CD14-positive monocyte (primary cell): ENCODE measurements around the gene GRK5. TPM values are rescaled to one million over a fixed set of nuclear protein-coding genes. Genes with fewer than 3 reads are reported as not detected.
A peak's percentile ranks its signal among the peaks of the same experiment; 100 is the strongest.

Experiments used
- DNase-seq, 3 donors: peaks; one replicate each; pipeline ENCODE4 v3.0.0-alpha.2; 2011 to 2022
- H2AFZ ChIP-seq: 2 replicates; pipeline ENCODE4 v1.6.0; 2012; ENCODE audit warnings: mild to moderate bottlenecking, low read depth, low read length, inconsistent platforms; ENCODE audit not compliant: insufficient read depth, poor library complexity, severe bottlenecking
- H3K27ac ChIP-seq, 2 donors: 1 replicate in 1 of 2; 2 replicates in 1 of 2; pipeline ENCODE4 v1.5.1; 2012 to 2013; ENCODE audit warnings: low read length in 2 of 2, control low read depth in 1 of 2, inconsistent platforms in 1 of 2, low read depth in 1 of 2, mild to moderate bottlenecking in 1 of 2
- H3K27me3 ChIP-seq, 2 donors: one replicate each; pipeline versions ENCODE4 v1.6.0 to v1.6.1; 2011 to 2013; ENCODE audit warnings: low read length in 2 of 2; ENCODE audit not compliant: control insufficient read depth in 2 of 2, insufficient read depth in 2 of 2
- H3K36me3 ChIP-seq, 2 donors: replicated peaks in 1 of 2; 1 replicate in 1 of 2; 2 replicates in 1 of 2; pipeline versions ENCODE4 v1.5.1 to v1.6.1; 2012 to 2013; ENCODE audit warnings: low read length in 2 of 2, control low read depth in 1 of 2, inconsistent platforms in 1 of 2, mild to moderate bottlenecking in 1 of 2; ENCODE audit not compliant: insufficient read depth in 2 of 2, control insufficient read depth in 1 of 2
- H3K4me1 ChIP-seq, 2 donors: 1 replicate in 1 of 2; 2 replicates in 1 of 2; pipeline versions ENCODE4 v1.5.1 to v1.6.1; 2012 to 2013; ENCODE audit warnings: low read length in 2 of 2, control low read depth in 1 of 2, inconsistent platforms in 1 of 2, mild to moderate bottlenecking in 1 of 2, moderate library complexity in 1 of 2; ENCODE audit not compliant: insufficient read depth in 2 of 2, control insufficient read depth in 1 of 2
- H3K4me2 ChIP-seq: replicated peaks from 2 replicates; pipeline ENCODE3; 2012; ENCODE audit warnings: low read length, moderate library complexity, mild to moderate bottlenecking; ENCODE audit not compliant: poor library complexity, severe bottlenecking; ENCODE audit errors: extremely low read depth
- H3K4me3 ChIP-seq, 3 experiments: fragments of 200-600 bp in 1 of 3; sonication (generic) in 1 of 3; replicated peaks in 1 of 3; 1 replicate in 2 of 3; 2 replicates in 1 of 3; pipeline ENCODE4 v1.5.1; 2011 to 2013; ENCODE audit warnings: low read length in 3 of 3, mild to moderate bottlenecking in 3 of 3, control low read depth in 2 of 3, low read depth in 2 of 3, inconsistent platforms in 1 of 3, moderate library complexity in 1 of 3
- H3K79me2 ChIP-seq: 2 replicates; pipeline ENCODE4 v1.6.0; 2012; ENCODE audit warnings: mild to moderate bottlenecking, control low read depth, inconsistent platforms, low read length, moderate library complexity; ENCODE audit not compliant: insufficient read depth
- H3K9ac ChIP-seq: 2 replicates; pipeline ENCODE4 v1.6.0; 2017; ENCODE audit warnings: low read length, mild to moderate bottlenecking; ENCODE audit not compliant: insufficient read depth, poor library complexity, severe bottlenecking
- H3K9me3 ChIP-seq, 2 donors: replicated peaks in 1 of 2; 1 replicate in 1 of 2; 2 replicates in 1 of 2; pipeline versions ENCODE4 v1.5.1 to v1.6.1; 2012 to 2013; ENCODE audit warnings: low read length in 2 of 2, control low read depth in 1 of 2; ENCODE audit not compliant: control insufficient read depth in 1 of 2, insufficient read depth in 1 of 2
- H4K20me1 ChIP-seq: 2 replicates; pipeline ENCODE4 v1.6.0; 2012; ENCODE audit warnings: mild to moderate bottlenecking, low read length, control low read depth, moderate library complexity; ENCODE audit not compliant: insufficient read depth
- H3K27ac Mint-ChIP-seq, 7 donors: one replicate each; pipeline ENCODE4 v1.8.0; 2020; ENCODE audit warnings: mild to moderate bottlenecking in 7 of 7, mixed read lengths in 7 of 7, moderate library complexity in 6 of 7, inconsistent platforms in 2 of 7
- H3K27me3 Mint-ChIP-seq, 3 donors: one replicate each; pipeline ENCODE4 v1.8.0; 2021 to 2022; ENCODE audit warnings: low read depth in 3 of 3, mild to moderate bottlenecking in 3 of 3, mixed read lengths in 3 of 3, moderate library complexity in 3 of 3, inconsistent platforms in 1 of 3
- H3K36me3 Mint-ChIP-seq, 2 donors: one replicate each; pipeline ENCODE4 v1.8.0; 2020; ENCODE audit warnings: mixed read lengths in 2 of 2, inconsistent platforms in 1 of 2, mild to moderate bottlenecking in 1 of 2
- H3K4me1 Mint-ChIP-seq: one replicate; pipeline ENCODE4 v1.8.0; 2020; ENCODE audit warnings: mild to moderate bottlenecking, mixed read lengths
- H3K4me3 Mint-ChIP-seq, 2 donors: one replicate each; pipeline ENCODE4 v1.8.0; 2020; ENCODE audit warnings: mild to moderate bottlenecking in 2 of 2, mixed read lengths in 2 of 2, moderate library complexity in 1 of 2
- H3K9me3 Mint-ChIP-seq, 7 donors: one replicate each; pipeline ENCODE4 v1.8.0; 2020 to 2022; ENCODE audit warnings: mixed read lengths in 7 of 7, mild to moderate bottlenecking in 6 of 7, moderate library complexity in 6 of 7, inconsistent platforms in 2 of 7
- CTCF ChIP-seq: fragments of 200-600 bp; IDR thresholded peaks from one replicate; pipeline ENCODE4 v1.8.0; 2022; ENCODE audit warnings: antibody characterized with exemption, mild to moderate bottlenecking
- WGBS: methylation state at CpG from one replicate; pipeline ENCODE4 v1.1.5; 2013; ENCODE audit warnings: missing lambda C conversion rate; ENCODE audit not compliant: insufficient coverage; 5-methylcytosine and 5-hydroxymethylcytosine counted together
- intact Hi-C, 2 donors: fragments of 100-400 bp; cut with micrococcal nuclease; formaldehyde crosslinking; loops; one replicate each; pipeline versions ENCODE4 v1.15.0 to v1.15.1; 2023
- polyA plus RNA-seq, 3 donors: library from polyadenylated mRNA; depleted of rRNA in 1 of 3; unstranded in 2 of 3; stranded (reverse) in 1 of 3; fragments of 300-500 nt in 2 of 3; fragments of >200 nt in 1 of 3; fragmentation: Illumina TruSeq in 2 of 3; gene quantifications; 1 replicate in 2 of 3; 2 replicates in 1 of 3; pipeline ENCODE4 v1.2.3, GENCODE V29; 2012 to 2021

The GRK5 gene
- polyA plus RNA-seq, 3 donors: 1.2 to 6.5 (median 2.8) TPM

- WGBS: 95% methylated on average over 5 of the region's 7 CpGs
- H3K79me2 ChIP-seq: no peaks in the 10 kb centered on the region
- TF ChIP-seq CTCF: no peak
- peaks cover 8 to 9% of the 10 kb centered on the region in 2 donors for H3K4me1 ChIP-seq
- no peak overlapping the region for H3K4me2 ChIP-seq
- H3K27ac ChIP-seq: no peak overlapping the region
- no peak overlapping the region for H3K9ac ChIP-seq
- Mint-ChIP-seq H3K4me3 (no peak overlapping the region), H3K27ac (peak overlapping the region in 1 of 7 donors; percentile 33), H3K27me3 (peaks cover 0 to 9% (median 3%) of the 10 kb centered on the region in 3 donors), H3K4me1 (peaks cover 35% of the 10 kb centered on the region), H3K9me3 (peaks cover 0 to 7% (median 0%) of the 10 kb centered on the region in 7 donors), H3K36me3 (no peaks in the 10 kb centered on the region)
- H3K4me3 ChIP-seq: no peak overlapping the region
- H2AFZ ChIP-seq: no peak overlapping the region
- H4K20me1 ChIP-seq: peaks cover 23% of the 10 kb centered on the region
- intact Hi-C loops: no loop called here
- H3K27me3 ChIP-seq: no peaks in the 10 kb centered on the region
- no peak for DNase-seq
- no peaks in the 10 kb centered on the region for H3K36me3 ChIP-seq
- no peaks in the 10 kb centered on the region for H3K9me3 ChIP-seq
Observed at GRCh38 chr10:119288574-119289001, 81.2 kb downstream of the GRK5 start.

GRCh38 chr10:119289227-119289920 is 82.0 kb downstream of the GRK5 start:
- H3K27me3 ChIP-seq: no peaks in the 10 kb centered on the region
- no peaks in the 10 kb centered on the region for H3K36me3 Mint-ChIP-seq
- H3K9me3 Mint-ChIP-seq: peaks cover 0 to 7% (median 0%) of the 10 kb centered on the region in 7 donors
- H3K4me2 ChIP-seq: no peak overlapping the region
- peaks cover 8 to 9% of the 10 kb centered on the region in 2 donors for H3K4me1 ChIP-seq
- H3K4me1 Mint-ChIP-seq: peaks cover 32% of the 10 kb centered on the region
- TF ChIP-seq CTCF: no peak
- peak overlapping the region; percentile 14 to 56 for H3K27ac ChIP-seq
- no peak overlapping the region for H3K9ac ChIP-seq
- peaks cover 22% of the 10 kb centered on the region for H4K20me1 ChIP-seq
- WGBS: 60% methylated on average over 7 of the region's 8 CpGs
- peak overlapping the region in 3 of 7 donors; percentile 32 to 55 (median 46) for H3K27ac Mint-ChIP-seq
- no peak overlapping the region for H3K4me3 ChIP-seq
- peak; percentile 19 to 39 (median 35) for DNase-seq
- no peaks in the 10 kb centered on the region for H3K36me3 ChIP-seq
- H3K27me3 Mint-ChIP-seq: peaks cover 0 to 9% (median 3%) of the 10 kb centered on the region in 3 donors
- H3K4me3 Mint-ChIP-seq: peak overlapping the region in 1 of 2 donors; percentile 54
- intact Hi-C loops: no loop called here
- H3K79me2 ChIP-seq: no peaks in the 10 kb centered on the region
- H3K9me3 ChIP-seq: no peaks in the 10 kb centered on the region
- H2AFZ ChIP-seq: no peak overlapping the region
